ENCODE results near the gene BAHCC1. TPM values are rescaled to one million over a fixed set of nuclear protein-coding genes. Genes with fewer than 3 reads are reported as not detected.

BAHCC1 gene
- total and polyA plus RNA-seq, 2 of the 4 experiments (the other 2 are of a cell fraction) = 0.36 to 7.8 TPM

DNA sequence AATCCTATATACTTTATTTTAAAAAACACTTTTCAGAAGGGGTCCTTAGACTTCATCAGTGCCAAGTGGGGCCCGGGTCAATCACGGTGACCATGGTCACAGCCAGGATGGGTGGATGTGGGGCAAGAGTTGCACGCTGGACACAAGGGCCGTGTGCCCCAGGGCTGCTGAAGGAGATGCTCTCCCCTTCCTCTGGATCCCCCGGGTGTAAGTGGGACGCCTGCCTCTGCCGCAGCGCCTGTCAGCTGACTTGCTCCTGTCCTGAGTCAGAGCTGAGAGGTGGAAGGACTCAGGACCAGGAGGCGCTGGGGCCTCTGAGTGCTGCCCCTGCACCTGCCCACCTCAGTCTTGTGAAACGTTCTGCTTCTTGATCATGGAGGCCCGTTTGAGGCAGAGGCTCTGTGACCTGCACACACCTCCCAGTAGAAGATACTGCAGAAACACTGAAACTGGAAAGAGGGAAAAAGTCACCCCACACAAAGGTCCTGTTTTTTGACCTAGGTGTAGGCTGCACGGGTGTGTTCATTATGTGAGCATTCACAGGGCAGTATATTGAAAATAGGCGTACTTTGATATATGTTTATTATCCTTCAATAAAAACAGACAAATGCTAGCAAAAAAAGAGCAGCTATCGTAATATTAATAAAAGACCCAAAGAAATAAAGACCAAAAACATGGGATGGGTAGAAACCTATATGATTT lies 40.9 kb upstream of the BAHCC1 start:
- H3K14ac ChIP-seq (replicated peaks; ENCODE audit: low read depth, low read length) = no peak overlapping the region
- BruUV-seq (replicated peaks) = no TSS peak
- H3K23ac ChIP-seq (ENCODE audit: low read depth, low read length) = no peak overlapping the region; the same call in 1 of the 2 replicates
- intact Hi-C loops (cut with micrococcal nuclease) = no loop called here
- no peaks in the 10 kb centered on the region for H3K9me3 ChIP-seq (ENCODE audit: control insufficient read depth, insufficient read depth, low read length)
- H3K4me2 ChIP-seq (ENCODE audit: low read depth, low read length) = no peak overlapping the region
- H2AK5ac ChIP-seq (ENCODE audit: low read depth, low read length) = no peak overlapping the region
- no peak overlapping the region for H2BK15ac ChIP-seq (ENCODE audit: low read depth, low read length)
- H2BK120ac ChIP-seq (ENCODE audit: low read depth, low read length) = no peak overlapping the region
- ATAC-seq (ENCODE audit: low read depth) = no peak
- H4K8ac ChIP-seq (ENCODE audit: low read depth in 2 of 2, low read length in 2 of 2) = no peak overlapping the region
- H4K5ac ChIP-seq (ENCODE audit: low read depth, low read length) = no peak overlapping the region
- dilution Hi-C loops (cut with HindIII; ENCODE audit: low sequenced_read_pairs, unreplicated experiment) = no loop called here
- no peak overlapping the region for H3K4me3 ChIP-seq (ENCODE audit: insufficient read depth, low read depth, low read length)
- H3K9ac ChIP-seq (ENCODE audit: low read depth, low read length) = no peak overlapping the region
- no peak overlapping the region for H3K27ac ChIP-seq (ENCODE audit: insufficient read depth, low read length)
- H3K79me1 ChIP-seq (ENCODE audit: low read depth in 1 of 2, low read length in 2 of 2) = no peaks in the 10 kb centered on the region
- TF ChIP-seq, protein P1, sequence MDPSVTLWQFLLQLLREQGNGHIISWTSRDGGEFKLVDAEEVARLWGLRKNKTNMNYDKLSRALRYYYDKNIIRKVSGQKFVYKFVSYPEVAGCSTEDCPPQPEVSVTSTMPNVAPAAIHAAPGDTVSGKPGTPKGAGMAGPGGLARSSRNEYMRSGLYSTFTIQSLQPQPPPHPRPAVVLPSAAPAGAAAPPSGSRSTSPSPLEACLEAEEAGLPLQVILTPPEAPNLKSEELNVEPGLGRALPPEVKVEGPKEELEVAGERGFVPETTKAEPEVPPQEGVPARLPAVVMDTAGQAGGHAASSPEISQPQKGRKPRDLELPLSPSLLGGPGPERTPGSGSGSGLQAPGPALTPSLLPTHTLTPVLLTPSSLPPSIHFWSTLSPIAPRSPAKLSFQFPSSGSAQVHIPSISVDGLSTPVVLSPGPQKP (IDR thresholded peaks at IDR 0.05; ENCODE audit: borderline replicate concordance, low read depth, low read length) = no peak
- no peak for TF ChIP-seq SMC3 (IDR thresholded peaks at IDR 0.05; ENCODE audit: low read depth, low read length)
- no peak for TF ChIP-seq RFX5 (IDR thresholded peaks at IDR 0.05; ENCODE audit: low read depth, low read length)
- no peak for TF ChIP-seq CEBPB (IDR thresholded peaks at IDR 0.05; ENCODE audit: low read depth, low read length)
- TF ChIP-seq, protein P2, sequence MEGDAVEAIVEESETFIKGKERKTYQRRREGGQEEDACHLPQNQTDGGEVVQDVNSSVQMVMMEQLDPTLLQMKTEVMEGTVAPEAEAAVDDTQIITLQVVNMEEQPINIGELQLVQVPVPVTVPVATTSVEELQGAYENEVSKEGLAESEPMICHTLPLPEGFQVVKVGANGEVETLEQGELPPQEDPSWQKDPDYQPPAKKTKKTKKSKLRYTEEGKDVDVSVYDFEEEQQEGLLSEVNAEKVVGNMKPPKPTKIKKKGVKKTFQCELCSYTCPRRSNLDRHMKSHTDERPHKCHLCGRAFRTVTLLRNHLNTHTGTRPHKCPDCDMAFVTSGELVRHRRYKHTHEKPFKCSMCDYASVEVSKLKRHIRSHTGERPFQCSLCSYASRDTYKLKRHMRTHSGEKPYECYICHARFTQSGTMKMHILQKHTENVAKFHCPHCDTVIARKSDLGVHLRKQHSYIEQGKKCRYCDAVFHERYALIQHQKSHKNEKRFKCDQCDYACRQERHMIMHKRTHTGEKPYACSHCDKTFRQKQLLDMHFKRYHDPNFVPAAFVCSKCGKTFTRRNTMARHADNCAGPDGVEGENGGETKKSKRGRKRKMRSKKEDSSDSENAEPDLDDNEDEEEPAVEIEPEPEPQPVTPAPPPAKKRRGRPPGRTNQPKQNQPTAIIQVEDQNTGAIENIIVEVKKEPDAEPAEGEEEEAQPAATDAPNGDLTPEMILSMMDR (conservative IDR thresholded peaks at IDR 0.05; ENCODE audit: low read depth, low read length) = no peak
- TF ChIP-seq RCOR1 (IDR thresholded peaks at IDR 0.05; ENCODE audit: insufficient replicate concordance, low read length) = no peak
- TF ChIP-seq, protein P3, sequence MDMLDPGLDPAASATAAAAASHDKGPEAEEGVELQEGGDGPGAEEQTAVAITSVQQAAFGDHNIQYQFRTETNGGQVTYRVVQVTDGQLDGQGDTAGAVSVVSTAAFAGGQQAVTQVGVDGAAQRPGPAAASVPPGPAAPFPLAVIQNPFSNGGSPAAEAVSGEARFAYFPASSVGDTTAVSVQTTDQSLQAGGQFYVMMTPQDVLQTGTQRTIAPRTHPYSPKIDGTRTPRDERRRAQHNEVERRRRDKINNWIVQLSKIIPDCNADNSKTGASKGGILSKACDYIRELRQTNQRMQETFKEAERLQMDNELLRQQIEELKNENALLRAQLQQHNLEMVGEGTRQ (IDR thresholded peaks at IDR 0.05; ENCODE audit: low read depth, low read length) = no peak
- no peak for TF ChIP-seq FOS (IDR thresholded peaks at IDR 0.05; ENCODE audit: low read depth, low read length)
- no peak for TF ChIP-seq POLR2A (IDR thresholded peaks at IDR 0.05; ENCODE audit: low read depth, low read length)
- TF ChIP-seq CHD1 (IDR thresholded peaks at IDR 0.05; ENCODE audit: low read depth, low read length) = no peak
- no peak for TF ChIP-seq NFE2L2 (IDR thresholded peaks at IDR 0.05; ENCODE audit: low read depth, low read length)
- H2AFZ ChIP-seq (replicated peaks; ENCODE audit: low read length, poor library complexity) = peak overlapping the region; percentile 14
- no peak overlapping the region for H3K18ac ChIP-seq (ENCODE audit: low read depth, low read length)
- in situ Hi-C loops (cut with MboI; ENCODE audit: low sequenced_read_pairs) = no loop called here
- no peaks in the 10 kb centered on the region for H4K20me1 ChIP-seq (ENCODE audit: insufficient read depth, low read length)
- H3K36me3 ChIP-seq (ENCODE audit: control insufficient read depth, insufficient read depth, low read length) = no peaks in the 10 kb centered on the region
- H4K91ac ChIP-seq (ENCODE audit: insufficient read depth, low read depth, low read length) = no peak overlapping the region
- H3K9me1 ChIP-seq (ENCODE audit: insufficient read depth, low read length) = peaks cover 13% of the 10 kb centered on the region; the same call in 1 of the 2 replicates
- CTCF ChIA-PET = no interaction called here
- H3K56ac ChIP-seq (ENCODE audit: extremely low read depth, insufficient read depth, low read length) = no peak overlapping the region
- peaks cover 2% of the 10 kb centered on the region; the same call in 1 of the 2 replicates for H3K4me1 ChIP-seq (ENCODE audit: control insufficient read depth, insufficient read depth, low read length)
- H3K4ac ChIP-seq (ENCODE audit: low read depth, low read length) = no peak overlapping the region
- no peak overlapping the region for H2BK20ac ChIP-seq (ENCODE audit: low read depth, low read length)
- peaks cover 3% of the 10 kb centered on the region; the same call in 1 of the 2 replicates for H3K27me3 ChIP-seq (ENCODE audit: control insufficient read depth, insufficient read depth, low read length)
- 65% methylated on average over 5 of the region's 14 CpGs; no CpG with 5 or more reads in 1 of the 2 experiments for WGBS, 2 experiments (ENCODE audit: extremely low coverage in 2 of 2, insufficient read length in 1 of 2)
- no peak for DNase-seq
- no peak overlapping the region for H2AK9ac ChIP-seq (replicated peaks; ENCODE audit: low read depth, low read length, poor library complexity)
- no peak overlapping the region for H2BK5ac ChIP-seq (ENCODE audit: low read depth, low read length, poor library complexity, severe bottlenecking)
- POLR2A ChIA-PET (ENCODE audit: unreplicated experiment) = no interaction called here
